Measurements from ENCODE around the gene HEATR5A. TPM values are rescaled to one million over a fixed set of nuclear protein-coding genes. Genes with fewer than 3 reads are reported as not detected.
A peak's percentile ranks its signal among the peaks of the same experiment; 100 is the strongest.

Gene HEATR5A
- total and polyA plus RNA-seq, 10 of the 15 experiments (the other 5 are each of a cell fraction or from before 2014, with no cell fraction given): 5.1 to 37.1 (median 13.8) TPM

GRCh38 chr14:31420319-31421111, at the start of gene HEATR5A (continued):
- peak; percentile 14; the same call in 1 of the 2 replicates for TF ChIP-seq IRF3 (IDR thresholded peaks at IDR 0.05)
- peak; percentile 86; the same call in 1 of the 2 replicates for TF ChIP-seq ZNF207 (IDR thresholded peaks at IDR 0.05; ENCODE audit: borderline replicate concordance)
- TF ChIP-seq USF1 (IDR thresholded peaks at IDR 0.05; ENCODE audit: borderline replicate concordance, extremely low read length, insufficient read depth, low read depth, low read length): no peak
- TF ChIP-seq USF2 (IDR thresholded peaks at IDR 0.05; ENCODE audit: borderline replicate concordance, low read depth, low read length): no peak
- peak; percentile 80 for TF ChIP-seq HDAC6 (IDR thresholded peaks at IDR 0.05; ENCODE audit: unreplicated experiment)
- TF ChIP-seq NR2C2 (IDR thresholded peaks at IDR 0.05; ENCODE audit: borderline replicate concordance, control insufficient read depth, insufficient read length, low read depth): peak; percentile 89
- TF ChIP-seq CBX3 (IDR thresholded peaks at IDR 0.05; ENCODE audit: borderline replicate concordance, low read depth): no peak
- no peak; the same call in 1 of the 2 replicates for TF ChIP-seq RAD51 (IDR thresholded peaks at IDR 0.05)
- peak; percentile 70 for TF ChIP-seq HCFC1 (IDR thresholded peaks at IDR 0.05; ENCODE audit: low read length)
- TF ChIP-seq REST (IDR thresholded peaks at IDR 0.05; ENCODE audit: low read depth, low read length): 0 out of 2 replicates have a peak, but pooled peaks have one; percentile 1
- TF ChIP-seq CBFB (IDR thresholded peaks at IDR 0.05; ENCODE audit: low read depth): 0 out of 2 replicates have a peak, but pooled peaks have one; percentile 14
- no peak for TF ChIP-seq KDM1A (IDR thresholded peaks at IDR 0.05; ENCODE audit: borderline replicate concordance)
